ENCODE data around the gene TMEM88.
"Not testable (repeated sequence)": the region's sequence is repeated elsewhere in the genome, so short reads cannot be mapped to it uniquely, and the experiment has no call there.

Gene TMEM88, protein sequence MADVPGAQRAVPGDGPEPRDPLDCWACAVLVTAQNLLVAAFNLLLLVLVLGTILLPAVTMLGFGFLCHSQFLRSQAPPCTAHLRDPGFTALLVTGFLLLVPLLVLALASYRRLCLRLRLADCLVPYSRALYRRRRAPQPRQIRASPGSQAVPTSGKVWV

DNA sequence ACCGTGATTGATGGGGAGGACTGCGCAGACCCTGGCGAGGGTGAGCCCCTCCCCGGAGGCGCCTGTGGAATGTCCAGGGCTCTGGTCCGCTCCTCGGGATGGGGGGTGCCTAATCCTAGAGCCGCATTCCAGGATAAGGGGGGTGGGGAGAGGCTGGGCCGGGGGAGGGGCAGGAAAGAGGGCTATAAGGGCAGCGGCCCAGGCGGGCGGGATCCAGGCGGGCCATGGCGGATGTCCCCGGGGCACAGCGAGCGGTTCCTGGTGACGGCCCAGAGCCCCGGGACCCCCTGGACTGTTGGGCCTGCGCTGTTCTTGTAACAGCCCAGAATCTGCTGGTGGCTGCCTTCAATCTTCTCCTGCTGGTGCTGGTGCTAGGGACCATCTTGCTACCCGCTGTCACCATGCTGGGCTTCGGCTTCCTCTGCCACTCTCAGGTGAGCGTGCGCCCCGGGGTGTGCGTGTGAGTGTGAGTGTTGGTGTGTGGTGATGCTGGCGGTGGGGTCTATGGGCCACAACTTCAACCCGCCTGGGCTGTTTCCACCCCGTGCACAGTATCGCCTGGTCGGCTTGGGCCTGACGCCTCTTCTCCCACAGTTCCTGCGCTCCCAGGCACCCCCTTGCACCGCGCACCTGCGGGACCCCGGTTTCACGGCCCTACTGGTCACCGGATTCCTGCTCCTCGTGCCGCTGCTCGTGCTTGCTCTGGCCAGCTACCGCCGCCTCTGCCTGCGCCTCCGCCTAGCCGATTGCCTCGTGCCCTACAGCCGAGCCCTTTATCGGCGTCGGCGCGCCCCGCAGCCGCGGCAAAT is at the start of gene TMEM88:
TMEM88 (plus strand) TSS at position 216 of the 809 bp plus-strand sequence; CDS start at position 225, 9 bp downstream.
- in situ Hi-C loops (cut with MboI; ENCODE audit: low sequenced_read_pairs) = no loop called here

DNA sequence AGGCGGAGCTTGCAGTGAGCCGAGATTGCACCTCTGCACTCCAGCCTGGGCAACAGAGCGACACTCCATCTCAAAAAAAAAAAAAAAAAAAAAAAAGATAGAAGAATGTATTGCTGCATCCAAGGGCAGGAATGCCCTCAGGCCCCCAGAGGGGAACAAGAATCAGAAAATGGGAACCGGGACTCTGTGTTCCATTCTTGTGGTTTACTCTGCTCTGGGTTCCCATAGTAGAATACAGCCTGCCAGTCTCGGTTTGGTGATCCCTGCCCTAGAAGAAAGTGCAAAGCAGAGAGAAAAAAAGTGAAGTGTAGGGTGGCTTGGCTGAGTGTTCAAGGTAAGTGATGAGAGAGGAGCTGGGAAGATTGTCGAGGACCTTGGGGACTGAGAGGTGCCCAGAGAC is 48.3 kb upstream of the TMEM88 start:
- in situ Hi-C loops (cut with MboI; ENCODE audit: low sequenced_read_pairs) = no loop called here

DNA sequence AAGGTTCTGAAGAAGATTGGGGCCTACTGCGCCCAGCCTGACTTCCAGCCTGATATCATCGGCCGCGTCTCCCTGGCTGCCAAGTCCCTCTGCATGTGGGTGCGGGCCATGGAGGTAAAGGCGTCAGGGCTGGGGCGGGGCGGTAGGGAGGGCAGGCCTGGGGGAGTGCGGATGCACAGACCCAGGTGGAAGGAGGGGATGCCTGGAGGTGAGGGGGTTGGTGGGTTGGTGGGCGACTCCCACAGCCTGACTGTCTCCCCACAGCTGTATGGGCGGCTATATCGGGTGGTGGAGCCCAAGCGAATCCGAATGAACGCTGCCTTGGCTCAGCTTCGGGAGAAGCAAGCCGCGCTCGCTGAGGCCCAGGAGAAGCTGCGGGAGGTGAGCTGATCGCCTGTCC is 47.7 kb upstream of the TMEM88 start:
- in situ Hi-C loops (cut with MboI; ENCODE audit: low sequenced_read_pairs) = no loop called here

DNA sequence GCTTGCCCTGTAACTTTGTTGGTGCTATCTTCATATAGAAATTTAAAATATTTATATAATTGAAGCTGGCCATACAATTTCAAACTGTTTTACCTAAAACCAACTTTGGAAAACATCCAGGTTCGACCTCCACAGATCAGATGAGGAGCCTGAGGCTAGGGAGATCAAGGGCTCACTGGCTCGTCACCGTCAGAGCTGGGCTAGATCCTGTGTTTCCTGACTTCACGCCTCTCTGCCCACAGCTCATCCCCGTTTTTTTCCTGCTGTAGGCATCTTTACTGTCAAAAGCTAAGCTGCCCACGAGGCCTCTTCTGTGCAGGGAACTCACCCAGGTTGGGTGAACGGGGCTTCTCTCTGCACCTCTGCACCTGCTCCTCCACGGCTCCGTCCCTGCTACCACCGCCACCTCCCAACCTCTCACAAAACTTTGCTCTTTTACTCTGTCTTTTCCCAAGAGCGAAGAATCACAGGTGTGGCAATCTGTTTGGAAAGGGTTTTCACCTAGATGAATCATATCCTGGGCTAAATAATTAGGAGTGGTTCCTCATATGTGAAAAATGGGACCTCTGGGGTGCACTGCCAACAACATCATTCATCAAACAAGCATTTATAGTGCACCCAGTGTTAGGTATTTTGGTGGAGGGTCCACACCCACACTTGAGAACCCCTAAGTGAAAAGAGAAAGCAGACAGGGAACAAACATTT is 45.6 kb upstream of the TMEM88 start:
- in situ Hi-C loops (cut with MboI; ENCODE audit: low sequenced_read_pairs) = no loop called here

DNA sequence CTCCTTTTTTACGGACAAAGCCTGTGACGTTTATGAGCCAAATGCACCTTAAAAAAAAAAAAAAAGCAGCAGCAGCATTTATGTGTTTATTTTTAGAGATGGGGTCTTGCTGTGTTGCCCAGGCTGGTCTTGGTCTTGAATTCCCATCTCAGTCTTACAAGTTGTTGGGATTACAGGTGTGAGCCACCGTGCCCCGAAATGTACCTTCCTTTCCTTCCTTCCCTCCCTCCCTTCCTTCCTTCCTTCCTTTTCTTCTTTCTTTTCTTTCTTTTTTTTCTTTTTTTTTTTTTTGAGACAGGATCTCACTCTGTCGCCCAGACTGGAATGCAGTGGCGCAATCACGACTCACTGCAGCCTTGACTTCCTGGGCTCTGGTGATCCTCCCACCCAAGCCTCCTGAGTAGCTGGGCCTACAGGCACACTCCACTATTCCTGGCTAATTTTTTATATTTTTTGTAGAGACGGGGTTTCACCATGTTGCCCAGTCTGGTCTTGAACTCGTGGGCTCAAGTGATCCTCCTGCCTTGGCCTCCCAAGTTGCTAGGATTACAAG is 45.0 kb upstream of the TMEM88 start:
- in situ Hi-C loops (cut with MboI; ENCODE audit: low sequenced_read_pairs) = not testable (repeated sequence)

DNA sequence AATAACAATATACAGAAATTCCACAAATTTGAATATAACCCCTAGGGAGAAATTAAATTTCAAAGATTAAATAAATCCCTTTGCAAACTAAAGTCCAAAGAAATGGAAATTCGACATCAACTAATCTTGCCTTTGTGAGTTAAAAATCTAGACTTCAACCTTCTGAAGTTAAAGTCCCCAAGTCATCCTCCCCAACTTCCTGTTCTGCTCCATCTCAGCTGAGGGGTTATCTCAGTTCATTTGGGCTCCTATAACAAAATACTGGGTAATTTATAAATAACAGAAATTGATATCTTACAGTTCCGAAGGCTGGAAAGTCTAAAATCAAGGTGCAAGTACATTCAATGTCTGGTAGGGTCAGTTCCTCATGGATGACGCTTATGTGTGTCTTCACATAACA is 43.6 kb upstream of the TMEM88 start:
- in situ Hi-C loops (cut with MboI; ENCODE audit: low sequenced_read_pairs) = no loop called here

DNA sequence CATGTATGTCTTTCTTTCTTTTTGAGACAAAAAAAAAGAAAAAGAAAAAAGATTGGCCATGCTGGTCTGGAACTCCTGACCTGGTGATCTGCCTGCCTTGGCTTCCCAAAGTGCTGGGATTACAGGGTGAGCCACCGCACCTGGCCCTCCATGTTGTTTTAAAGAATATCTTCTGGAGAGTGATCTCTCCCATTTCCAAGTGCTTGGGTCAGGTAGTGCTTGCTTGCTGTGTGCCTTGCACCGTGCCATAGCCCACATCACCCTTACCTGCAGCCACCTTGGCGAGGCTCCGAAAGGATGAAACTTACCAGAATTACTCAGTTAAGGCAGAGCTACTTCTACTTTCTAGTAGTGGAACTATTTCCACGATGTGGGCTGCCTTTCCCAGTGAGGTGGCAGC is 39.9 kb upstream of the TMEM88 start:
- in situ Hi-C loops (cut with MboI; ENCODE audit: low sequenced_read_pairs) = no loop called here

DNA sequence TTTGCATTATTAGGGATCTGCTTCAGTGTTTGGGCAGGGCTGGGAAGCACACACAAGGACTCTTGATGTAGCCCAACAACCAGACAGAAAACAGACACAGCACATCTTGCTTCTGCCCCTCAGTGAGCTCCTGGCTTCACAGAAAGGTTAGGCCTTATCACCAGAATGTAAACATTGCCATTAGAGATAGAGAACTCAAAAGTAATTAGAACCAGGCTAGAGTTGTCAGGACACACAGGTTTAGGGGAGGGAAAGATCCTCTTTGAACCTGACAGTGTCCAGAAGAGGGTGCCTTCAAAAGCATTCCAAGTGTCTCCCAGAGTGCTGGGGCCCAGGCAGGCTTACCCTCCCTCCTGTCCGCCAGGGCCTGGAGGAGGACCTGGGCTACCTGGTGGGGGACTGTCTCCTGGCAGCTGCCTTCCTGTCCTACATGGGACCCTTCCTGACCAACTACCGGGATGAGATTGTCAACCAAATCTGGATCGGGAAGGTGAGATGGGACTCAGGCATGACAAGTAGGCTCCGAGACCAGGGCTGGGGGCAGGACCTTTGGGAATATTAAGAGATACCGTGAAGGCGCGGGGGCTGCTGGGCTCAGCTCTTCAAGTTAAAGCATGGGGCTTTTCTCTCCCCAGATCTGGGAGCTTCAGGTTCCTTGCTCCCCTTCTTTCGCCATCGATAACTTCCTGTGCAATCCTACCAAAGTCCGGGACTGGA is 37.8 kb upstream of the TMEM88 start:
- in situ Hi-C loops (cut with MboI; ENCODE audit: low sequenced_read_pairs) = no loop called here

DNA sequence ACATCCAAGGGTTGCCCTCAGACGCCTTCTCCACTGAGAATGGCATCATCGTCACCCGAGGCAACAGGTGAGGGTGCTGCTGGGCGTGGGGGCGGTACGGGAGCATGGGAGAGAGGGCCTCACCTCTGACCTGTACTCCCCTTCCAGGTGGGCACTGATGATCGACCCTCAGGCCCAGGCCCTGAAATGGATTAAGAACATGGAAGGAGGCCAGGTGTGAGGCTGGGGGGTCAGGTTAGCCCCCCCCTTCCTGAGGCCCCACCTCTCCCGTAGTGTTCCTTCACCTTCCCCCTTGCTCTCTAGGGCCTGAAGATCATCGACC is 37.3 kb upstream of the TMEM88 start:
- in situ Hi-C loops (cut with MboI; ENCODE audit: low sequenced_read_pairs) = no loop called here

DNA sequence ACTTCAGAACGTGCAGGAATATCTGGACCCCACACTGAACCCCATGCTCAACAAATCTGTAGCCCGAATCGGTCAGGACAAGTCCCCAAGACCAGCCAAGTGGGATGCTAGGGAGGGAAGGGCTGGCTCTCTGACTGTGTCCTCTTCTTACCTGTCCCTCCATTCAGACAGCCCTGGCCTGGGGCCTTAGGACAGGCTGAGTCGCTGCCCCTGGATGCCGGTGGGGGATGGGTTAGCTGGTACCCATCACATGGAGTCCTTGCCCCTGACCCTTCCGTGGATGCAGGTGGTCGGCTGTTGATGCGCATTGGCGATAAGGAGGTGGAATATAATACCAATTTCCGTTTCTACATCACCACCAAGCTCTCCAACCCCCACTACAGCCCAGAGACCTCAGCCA is 36.8 kb upstream of the TMEM88 start:
- in situ Hi-C loops (cut with MboI; ENCODE audit: low sequenced_read_pairs) = no loop called here

DNA sequence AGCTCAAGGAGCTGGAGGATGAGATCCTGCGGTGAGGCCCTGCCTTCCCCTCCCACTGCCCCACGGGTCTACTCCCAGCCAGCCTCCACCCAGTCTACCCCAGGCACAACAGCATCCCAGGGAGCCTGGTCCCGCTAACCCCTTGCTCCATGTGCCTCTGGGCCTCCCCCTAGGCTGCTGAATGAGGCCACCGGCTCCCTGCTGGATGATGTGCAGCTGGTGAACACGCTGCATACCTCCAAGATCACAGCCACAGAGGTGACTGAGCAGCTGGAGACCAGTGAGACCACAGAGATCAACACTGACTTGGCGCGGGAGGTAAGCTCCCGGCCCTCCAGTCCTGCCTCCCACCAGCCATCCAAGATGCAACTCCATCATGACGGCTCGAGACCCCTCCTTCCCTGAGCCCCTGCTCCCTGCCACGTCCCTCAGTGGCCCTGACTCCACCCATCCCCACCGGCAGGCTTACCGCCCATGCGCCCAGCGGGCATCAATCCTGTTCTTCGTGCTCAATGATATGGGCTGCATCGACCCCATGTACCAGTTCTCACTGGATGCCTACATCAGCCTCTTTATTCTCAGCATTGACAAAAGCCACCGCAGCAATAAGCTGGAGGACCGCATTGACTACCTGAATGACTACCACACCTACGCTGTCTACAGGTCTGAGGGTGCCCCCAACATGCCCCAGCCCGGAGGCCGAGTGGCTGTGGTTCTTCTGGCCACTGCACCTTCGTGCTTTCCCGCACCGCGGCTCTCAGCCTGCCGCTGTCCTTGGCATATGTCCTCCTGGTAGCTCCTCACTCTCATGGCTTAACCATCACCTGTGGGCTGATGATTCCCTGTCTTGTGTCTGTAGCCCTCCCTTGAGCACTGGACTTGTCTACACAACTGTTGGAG is 35.9 kb upstream of the TMEM88 start:
- in situ Hi-C loops (cut with MboI; ENCODE audit: low sequenced_read_pairs) = no loop called here

DNA sequence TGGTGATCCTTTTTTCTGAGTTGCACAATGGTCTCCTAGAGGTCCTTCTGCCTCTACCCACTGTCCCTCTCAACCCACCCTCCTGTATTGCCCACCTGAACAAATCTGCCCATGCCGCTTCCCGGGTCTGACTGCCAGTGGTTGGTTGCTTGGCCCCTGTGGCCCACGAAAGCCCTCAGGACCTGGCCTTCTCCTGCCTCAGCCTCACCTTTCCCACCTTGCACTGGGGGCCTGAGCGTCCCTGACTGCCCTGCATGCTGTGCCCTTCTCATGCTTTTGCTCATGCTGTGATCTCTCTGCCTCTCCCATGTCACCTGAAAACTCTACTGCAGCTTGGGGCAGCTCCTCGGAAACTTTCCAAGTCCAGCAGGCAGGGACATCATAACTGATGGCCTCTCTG is 34.6 kb upstream of the TMEM88 start:
- in situ Hi-C loops (cut with MboI; ENCODE audit: low sequenced_read_pairs) = no loop called here

DNA sequence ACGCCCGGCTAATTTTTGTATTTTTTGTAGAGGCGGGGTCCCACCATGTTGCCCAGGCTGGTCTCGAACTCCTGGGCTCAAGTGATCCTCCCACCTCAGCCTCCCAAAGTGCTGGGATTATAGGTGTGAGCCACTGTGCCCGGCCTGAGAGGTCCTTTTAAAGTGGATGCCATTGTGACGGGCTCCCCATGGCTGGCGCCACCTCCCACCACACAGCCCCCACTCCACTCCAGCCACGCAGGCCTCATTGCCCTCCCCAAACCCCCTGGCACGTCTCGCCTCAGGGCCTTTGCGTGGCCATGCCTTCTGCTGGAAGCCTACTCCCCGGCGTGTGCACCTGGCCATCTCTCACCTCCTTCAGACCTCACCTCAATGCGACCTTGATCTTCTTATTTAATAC is 32.7 kb upstream of the TMEM88 start:
- in situ Hi-C loops (cut with MboI; ENCODE audit: low sequenced_read_pairs) = no loop called here

DNA sequence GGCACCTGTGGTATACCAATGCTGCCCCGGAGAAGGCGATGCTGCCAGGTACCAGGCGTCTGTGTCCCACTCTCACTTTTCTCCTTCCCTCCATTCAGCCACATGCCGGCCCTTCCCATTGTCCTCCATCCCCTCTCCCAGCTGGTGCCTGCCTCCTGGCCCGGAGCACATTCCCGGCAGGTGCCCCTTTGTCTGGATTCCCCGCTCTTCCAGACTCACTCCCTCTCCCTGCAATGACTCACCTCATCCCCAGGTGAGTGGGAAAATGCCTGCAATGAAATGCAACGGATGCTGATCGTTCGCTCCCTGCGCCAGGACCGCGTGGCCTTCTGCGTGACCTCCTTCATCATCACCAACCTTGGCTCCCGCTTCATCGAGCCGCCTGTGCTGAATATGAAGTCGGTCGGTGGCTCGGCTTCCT is 31.3 kb upstream of the TMEM88 start:
- in situ Hi-C loops (cut with MboI; ENCODE audit: low sequenced_read_pairs) = no loop called here

DNA sequence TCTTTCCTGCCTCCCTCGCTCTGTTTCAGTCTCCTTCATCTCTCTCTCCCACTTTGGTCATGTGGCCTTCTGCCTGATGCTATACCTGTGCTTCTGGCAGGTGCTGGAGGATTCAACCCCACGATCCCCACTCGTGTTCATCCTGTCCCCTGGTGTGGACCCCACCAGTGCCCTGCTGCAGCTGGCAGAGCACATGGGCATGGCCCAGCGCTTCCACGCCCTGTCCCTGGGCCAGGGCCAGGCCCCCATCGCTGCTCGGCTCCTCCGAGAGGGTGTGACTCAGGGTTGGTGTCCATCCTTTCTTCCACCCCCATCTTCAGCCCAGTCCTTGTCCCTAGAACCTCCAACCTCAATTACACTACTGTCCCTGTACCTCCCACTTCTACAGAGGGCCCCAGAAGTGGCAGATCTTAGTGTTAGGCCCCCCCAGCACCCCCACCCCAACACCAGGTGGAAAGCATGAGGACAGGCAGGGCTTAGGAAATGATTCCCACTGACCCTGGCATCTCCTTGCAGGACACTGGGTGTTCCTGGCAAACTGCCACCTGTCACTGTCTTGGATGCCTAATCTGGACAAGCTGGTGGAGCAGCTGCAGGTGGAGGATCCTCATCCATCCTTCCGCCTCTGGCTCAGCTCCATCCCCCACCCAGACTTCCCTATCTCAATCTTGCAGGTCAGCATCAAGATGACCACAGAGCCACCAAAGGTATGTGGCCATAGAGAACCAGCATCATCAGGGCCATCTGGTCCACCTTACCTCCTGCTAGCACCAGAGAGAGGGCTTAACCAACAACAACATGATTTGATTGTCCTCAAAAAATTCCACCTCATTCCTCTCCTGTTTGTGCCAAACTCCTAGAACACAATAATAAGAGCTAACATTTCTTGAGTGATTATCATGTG is 30.6 kb upstream of the TMEM88 start:
- in situ Hi-C loops (cut with MboI; ENCODE audit: low sequenced_read_pairs) = no loop called here

DNA sequence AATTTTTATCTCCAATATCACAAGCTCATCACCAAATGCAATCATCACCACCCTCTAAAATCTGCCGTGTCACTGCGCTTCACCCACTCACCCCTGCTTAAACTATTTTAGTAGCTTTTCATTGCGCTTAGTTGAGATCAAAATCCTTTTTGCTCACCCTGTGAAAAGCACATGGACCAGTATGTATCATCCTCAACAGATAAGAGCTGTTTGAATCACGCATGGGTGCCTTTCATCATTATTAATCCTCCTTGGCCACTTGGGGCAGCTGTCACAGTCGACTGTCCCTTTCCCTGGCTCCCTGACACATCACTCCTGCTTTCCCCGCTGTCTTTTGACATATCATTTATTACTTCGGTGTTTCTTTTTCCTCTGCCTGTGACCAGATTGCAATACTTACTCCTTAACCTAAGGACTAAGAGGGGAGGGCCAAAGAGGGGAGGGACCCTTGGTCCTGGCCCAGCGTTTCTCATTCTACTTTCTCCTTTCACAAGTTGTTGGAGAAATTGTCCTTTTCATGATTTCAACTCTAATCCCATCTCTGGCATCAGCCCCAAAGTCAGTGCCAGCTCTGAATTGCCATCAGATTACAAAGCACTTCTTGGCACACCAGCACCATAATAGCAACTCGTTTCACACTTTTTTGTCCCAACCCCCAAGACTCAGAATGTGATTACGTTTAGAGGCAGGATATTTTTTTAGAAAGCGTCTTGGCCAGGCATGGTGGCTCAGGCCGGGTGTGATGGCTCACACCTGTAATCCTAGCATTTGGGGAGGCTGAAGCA is 29.5 kb upstream of the TMEM88 start:
- in situ Hi-C loops (cut with MboI; ENCODE audit: low sequenced_read_pairs) = loop anchor here (25.0 kb wide), 1 partner anchor 238 kb away; the partner anchor contains the start of genes CD68, MPDU1 and SOX15

DNA sequence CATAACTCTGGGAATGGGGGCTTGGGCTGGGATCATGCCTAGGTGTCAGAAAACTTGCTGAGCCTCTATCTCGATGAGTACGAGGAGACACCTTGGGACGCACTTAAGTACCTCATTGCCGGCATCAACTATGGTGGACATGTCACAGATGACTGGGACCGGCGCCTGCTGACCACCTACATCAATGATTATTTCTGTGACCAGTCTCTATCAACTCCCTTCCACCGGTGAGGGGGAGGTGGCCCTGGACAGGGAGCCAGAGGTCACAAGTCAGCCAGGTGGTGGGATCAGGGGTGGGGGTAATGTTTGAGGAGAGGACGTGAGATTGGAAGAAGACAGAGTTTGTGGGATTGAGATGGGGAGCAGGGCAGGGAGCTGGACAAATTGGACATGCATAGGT is 24.2 kb upstream of the TMEM88 start:
- in situ Hi-C loops (cut with MboI; ENCODE audit: low sequenced_read_pairs) = loop anchor here (25.0 kb wide), 1 partner anchor 243 kb away; the partner anchor contains the start of genes CD68, MPDU1 and SOX15

DNA sequence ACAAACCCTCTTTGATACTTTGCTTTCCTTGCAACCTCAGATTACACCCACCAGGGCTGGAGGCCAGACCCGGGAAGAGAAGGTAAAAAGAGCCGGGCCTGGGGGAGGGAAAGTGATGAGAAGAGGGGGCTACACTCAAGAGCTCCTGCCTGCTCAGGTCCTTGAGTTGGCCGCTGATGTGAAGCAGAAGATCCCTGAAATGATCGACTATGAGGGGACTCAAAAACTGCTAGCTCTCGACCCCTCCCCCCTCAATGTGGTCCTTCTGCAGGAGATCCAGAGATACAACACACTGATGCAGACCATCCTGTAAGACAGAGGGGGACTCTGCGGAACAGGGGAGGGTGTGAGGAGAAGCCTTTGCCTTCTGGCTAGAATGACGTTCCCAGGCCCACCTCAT is 23.6 kb upstream of the TMEM88 start:
- in situ Hi-C loops (cut with MboI; ENCODE audit: low sequenced_read_pairs) = loop anchor here (25.0 kb wide), 1 partner anchor 244 kb away; the partner anchor contains the start of genes CD68, MPDU1 and SOX15

Measured in HL-60/S4 treated with phorbol 12-myristate 13-acetate at 8.2 ng/mL for 4 days and 3 days (cell line).